Neural progenitor cell (in vitro differentiated cells): Measurements from ENCODE around the gene LCK. TPM values are rescaled to one million over a fixed set of nuclear protein-coding genes. Genes with fewer than 3 reads are reported as not detected.

Source experiments
- DNase-seq: peaks from one replicate; pipeline ENCODE4 v3.0.0-alpha.2; 2016; ENCODE audit warnings: low spot score
- H2AFZ ChIP-seq: fragments of 200-600 bp; sonication (generic); replicated peaks from 2 replicates; pipeline ENCODE4 v1.6.1; 2016; ENCODE audit warnings: antibody characterized with exemption
- H3F3A ChIP-seq: fragments of 200-600 bp; sonication (generic); 2 replicates; pipeline ENCODE4 v1.6.1; 2016; ENCODE audit warnings: antibody characterized with exemption, low read depth
- H3K27ac ChIP-seq: fragments of 200-600 bp; sonication (generic); 2 replicates; pipeline ENCODE4 v1.5.1; 2016; ENCODE audit warnings: mild to moderate bottlenecking
- H3K27me3 ChIP-seq: fragments of 200-600 bp; sonication (generic); 2 replicates; pipeline ENCODE4 v1.6.1; 2016; ENCODE audit warnings: mild to moderate bottlenecking, moderate library complexity
- H3K36me3 ChIP-seq: fragments of 200-600 bp; sonication (generic); 2 replicates; pipeline ENCODE4 v1.5.1; 2016
- H3K4me1 ChIP-seq: fragments of 200-600 bp; sonication (generic); 2 replicates; pipeline ENCODE4 v1.6.1; 2016; ENCODE audit warnings: mixed run types
- H3K4me2 ChIP-seq: fragments of 200-600 bp; sonication (generic); 2 replicates; pipeline ENCODE4 v1.6.1; 2016
- H3K4me3 ChIP-seq: fragments of 200-600 bp; sonication (generic); 2 replicates; pipeline ENCODE4 v1.5.1; 2016
- H3K79me2 ChIP-seq: fragments of 200-600 bp; sonication (generic); 2 replicates; pipeline ENCODE4 v1.6.1; 2016; ENCODE audit warnings: low read depth
- H3K9ac ChIP-seq: fragments of 200-600 bp; sonication (generic); 2 replicates; pipeline ENCODE4 v1.6.1; 2016
- H3K9me3 ChIP-seq: fragments of 200-600 bp; sonication (generic); 2 replicates; pipeline ENCODE4 v1.5.1; 2016; ENCODE audit warnings: low read depth
- H4K20me1 ChIP-seq: fragments of 200-600 bp; sonication (generic); 2 replicates; pipeline ENCODE4 v1.6.1; 2016; ENCODE audit warnings: low read depth
- H3K27ac Mint-ChIP-seq: 3 replicates; pipeline ENCODE4 v1.8.0; 2021; ENCODE audit warnings: mixed read lengths
- H3K27me3 Mint-ChIP-seq: 2 replicates; pipeline ENCODE4 v1.8.0; 2022; ENCODE audit warnings: low read depth, mild to moderate bottlenecking, inconsistent platforms, moderate library complexity, mixed read lengths; ENCODE audit not compliant: insufficient read depth
- H3K36me3 Mint-ChIP-seq: 3 replicates; pipeline ENCODE4 v1.8.0; 2021; ENCODE audit warnings: mixed read lengths
- H3K4me1 Mint-ChIP-seq: 3 replicates; pipeline ENCODE4 v1.8.0; 2021; ENCODE audit warnings: mixed read lengths
- H3K4me3 Mint-ChIP-seq: 3 replicates; pipeline ENCODE4 v1.8.0; 2021; ENCODE audit warnings: mild to moderate bottlenecking, moderate library complexity, mixed read lengths
- H3K9me3 Mint-ChIP-seq: 3 replicates; pipeline ENCODE4 v1.8.0; 2020; ENCODE audit warnings: mixed read lengths
- CTCF ChIP-seq: fragments of 200-600 bp; sonication (generic); IDR thresholded peaks from 2 replicates; pipeline ENCODE4 v1.5.1; 2017; ENCODE audit warnings: antibody characterized with exemption, mild to moderate bottlenecking
- EZH2 ChIP-seq: fragments of 200-600 bp; sonication (generic); IDR thresholded peaks from 2 replicates; pipeline ENCODE4 v1.6.1; 2017; ENCODE audit warnings: antibody characterized with exemption, mild to moderate bottlenecking, moderate library complexity
- EZH2phosphoT487 ChIP-seq: fragments of 200-600 bp; sonication (generic); IDR thresholded peaks from 2 replicates; pipeline ENCODE4 v1.6.1; 2017; ENCODE audit warnings: antibody characterized with exemption
- total RNA-seq: library from RNA; depleted of rRNA; stranded (reverse); fragments of >200 nt; gene quantifications from 2 replicates; pipeline ENCODE4 v1.2.3, GENCODE V29; 2015; ENCODE audit warnings: low replicate concordance

LCK gene
- total RNA-seq, 1 donor from 2014 or later, result 0.32 TPM

- peak overlapping the region; percentile 97 for H3K4me3 Mint-ChIP-seq
- H2AFZ ChIP-seq, result no peak overlapping the region
- H3K4me3 ChIP-seq, result no peak overlapping the region
- no peak overlapping the region for H3K9ac ChIP-seq
- peaks cover 9% of the 10 kb centered on the region for H3F3A ChIP-seq
- TF ChIP-seq EZH2phosphoT487 (no peak), EZH2 (no peak)
- DNase-seq, result no peak
- H4K20me1 ChIP-seq, result no peaks in the 10 kb centered on the region
- H3K79me2 ChIP-seq, result peaks cover 34% of the 10 kb centered on the region
- no peaks in the 10 kb centered on the region for H3K9me3 ChIP-seq
- no peaks in the 10 kb centered on the region for H3K27me3 ChIP-seq
- no peak overlapping the region for H3K4me2 ChIP-seq
- H3K36me3 ChIP-seq, result no peaks in the 10 kb centered on the region
- H3K4me1 ChIP-seq, result peaks cover 14% of the 10 kb centered on the region
- no peak overlapping the region for H3K27ac Mint-ChIP-seq
- H3K36me3 Mint-ChIP-seq, result peaks cover 31% of the 10 kb centered on the region
- peaks cover 2% of the 10 kb centered on the region for H3K27me3 Mint-ChIP-seq
- no peaks in the 10 kb centered on the region for H3K9me3 Mint-ChIP-seq
- peaks cover 28% of the 10 kb centered on the region for H3K4me1 Mint-ChIP-seq
- no peak overlapping the region for H3K27ac ChIP-seq
These were observed 26.8 kb upstream of the LCK start for GRCh38 chr1:32224285-32224684.

GRCh38 chr1:32228771-32229170 lies 22.3 kb upstream of the LCK start:
- Mint-ChIP-seq H3K27ac (no peak overlapping the region), H3K36me3 (peaks cover 31% of the 10 kb centered on the region)
- peaks cover 3% of the 10 kb centered on the region for H3K36me3 ChIP-seq

GRCh38 chr1:32231843-32232432 lies 19.1 kb upstream of the LCK start:
- peaks cover 3% of the 10 kb centered on the region for H4K20me1 ChIP-seq
- H3K4me1 Mint-ChIP-seq, result peaks cover 6% of the 10 kb centered on the region
- no peak overlapping the region for H3K4me3 Mint-ChIP-seq
- no peaks in the 10 kb centered on the region for H3K9me3 ChIP-seq
- TF ChIP-seq EZH2 (no peak), EZH2phosphoT487 (no peak), CTCF (no peak)
- no peak overlapping the region for H3K4me3 ChIP-seq
- H3F3A ChIP-seq, result peaks cover 18% of the 10 kb centered on the region
- peaks cover under 1% of the 10 kb centered on the region for H3K79me2 ChIP-seq
- H3K36me3 Mint-ChIP-seq, result peaks cover 22% of the 10 kb centered on the region
- H3K9me3 Mint-ChIP-seq, result no peaks in the 10 kb centered on the region
- DNase-seq, result no peak
- peaks cover 3% of the 10 kb centered on the region for H3K27me3 Mint-ChIP-seq
- peaks cover 3% of the 10 kb centered on the region for H3K4me1 ChIP-seq
- no peak overlapping the region for H3K9ac ChIP-seq
- H2AFZ ChIP-seq, result no peak overlapping the region
- H3K27ac ChIP-seq, result peak overlapping the region; percentile 53
- no peak overlapping the region for H3K4me2 ChIP-seq
- no peak overlapping the region for H3K27ac Mint-ChIP-seq
- peaks cover 3% of the 10 kb centered on the region for H3K36me3 ChIP-seq
- no peaks in the 10 kb centered on the region for H3K27me3 ChIP-seq

More at GRCh38 chr1:32228771-32229170, 22.3 kb upstream of the LCK start:
- Histone ChIP-seq H3K27ac (no peak overlapping the region), H3K4me3 (no peak overlapping the region), H3K79me2 (peaks cover 3% of the 10 kb centered on the region), H3K27me3 (no peaks in the 10 kb centered on the region), H3K9me3 (no peaks in the 10 kb centered on the region), H3F3A (peaks cover 18% of the 10 kb centered on the region), H3K4me1 (peaks cover 3% of the 10 kb centered on the region), H3K9ac (no peak overlapping the region), H2AFZ (no peak overlapping the region), H3K4me2 (no peak overlapping the region), H4K20me1 (no peaks in the 10 kb centered on the region)
- DNase-seq, result no peak
- TF ChIP-seq EZH2phosphoT487 (no peak), EZH2 (no peak), CTCF (no peak)
- Mint-ChIP-seq H3K27me3 (peaks cover 2% of the 10 kb centered on the region), H3K9me3 (no peaks in the 10 kb centered on the region), H3K4me1 (peaks cover 10% of the 10 kb centered on the region), H3K4me3 (no peak overlapping the region)

GRCh38 chr1:32232558-32233304 lies 18.3 kb upstream of the LCK start:
- Histone ChIP-seq H3K4me1 (peaks cover 3% of the 10 kb centered on the region), H3K9me3 (no peaks in the 10 kb centered on the region), H3K79me2 (peaks cover 8% of the 10 kb centered on the region), H2AFZ (no peak overlapping the region), H3F3A (peaks cover 13% of the 10 kb centered on the region), H3K27ac (peak overlapping the region; percentile 53), H3K27me3 (no peaks in the 10 kb centered on the region), H4K20me1 (peaks cover 3% of the 10 kb centered on the region), H3K4me2 (no peak overlapping the region), H3K4me3 (no peak overlapping the region), H3K36me3 (peaks cover 3% of the 10 kb centered on the region), H3K9ac (no peak overlapping the region)
- Mint-ChIP-seq H3K27ac (peak overlapping the region; percentile 86), H3K36me3 (peaks cover 16% of the 10 kb centered on the region), H3K27me3 (peaks cover 3% of the 10 kb centered on the region), H3K4me3 (no peak overlapping the region), H3K4me1 (peaks cover 6% of the 10 kb centered on the region), H3K9me3 (no peaks in the 10 kb centered on the region)
- TF ChIP-seq EZH2 (no peak), CTCF (no peak), EZH2phosphoT487 (no peak)
- DNase-seq, result no peak
